HEK293 (cell line): Measurements from ENCODE around the gene GDF2.

Source experiments
- CTCF ChIA-PET: fragments of 350-600 bp; formaldehyde crosslinking; extraction: SDS; loops from one replicate; lab custom pipeline; 2021; ENCODE audit warnings: antibody characterized with exemption; lab: Yijun Ruan, JAX
- POLR2A ChIA-PET: fragments of 300-600 bp; formaldehyde crosslinking; extraction: SDS; loops from one replicate; lab custom pipeline; 2020; ENCODE audit warnings: antibody characterized with exemption, inconsistent platforms; lab: Yijun Ruan, JAX
- H3K27ac ChIP-seq: fragments of 200-500 bp; sonication (Bioruptor generic); 2 replicates; pipeline ENCODE4 v1.5.1; 2014; ENCODE audit warnings: low read depth, low read length, control low read depth, inconsistent platforms; ENCODE audit errors: extremely low read depth
- H3K36me3 ChIP-seq, 2 experiments: fragments of 200-500 bp in 1 of 2; sonication (Bioruptor generic) in 1 of 2; 1 replicate in 1 of 2; 2 replicates in 1 of 2; pipeline ENCODE4 v1.5.1; 2014 to 2017; ENCODE audit warnings: inconsistent platforms in 2 of 2, low read length in 2 of 2; ENCODE audit not compliant: control insufficient read depth in 2 of 2, insufficient read depth in 1 of 2
- H3K4me1 ChIP-seq: fragments of 200-500 bp; sonication (Bioruptor generic); 2 replicates; pipeline ENCODE4 v1.5.1; 2014; ENCODE audit warnings: mild to moderate bottlenecking, low read length, inconsistent platforms; ENCODE audit not compliant: control insufficient read depth, insufficient read depth
- H3K4me3 ChIP-seq: 2 replicates; pipeline ENCODE4 v1.5.1; 2011; ENCODE audit warnings: low read depth, mild to moderate bottlenecking, control low read depth, low read length, moderate library complexity
- H3K9me3 ChIP-seq: fragments of 200-500 bp; sonication (Bioruptor generic); 2 replicates; pipeline ENCODE4 v1.5.1; 2014; ENCODE audit warnings: low read depth, low read length, inconsistent platforms; ENCODE audit not compliant: control insufficient read depth, insufficient read depth
- KLF9 ChIP-seq: fragments of 450-650 bp; formaldehyde crosslinking; IDR thresholded peaks from 2 replicates; pipeline ENCODE4 v1.5.1; 2016; ENCODE audit warnings: missing biosample characterization, missing genetic modification characterization, low read depth
- PRDM10 ChIP-seq: fragments of 450-650 bp; formaldehyde crosslinking; IDR thresholded peaks from 2 replicates; pipeline ENCODE4 v1.5.1; 2016; ENCODE audit warnings: missing biosample characterization, missing genetic modification characterization
- PRDM4 ChIP-seq: fragments of 450-650 bp; formaldehyde crosslinking; IDR thresholded peaks from 2 replicates; pipeline ENCODE4 v1.5.1; 2017; ENCODE audit warnings: missing biosample characterization, missing genetic modification characterization
- RBAK ChIP-seq: fragments of 450-650 bp; formaldehyde crosslinking; IDR thresholded peaks from 2 replicates; pipeline ENCODE4 v1.5.1; 2016; ENCODE audit warnings: missing biosample characterization, missing genetic modification characterization
- SCRT2 ChIP-seq: fragments of 450-650 bp; formaldehyde crosslinking; IDR thresholded peaks from 2 replicates; pipeline ENCODE4 v1.5.1; 2016; ENCODE audit warnings: missing biosample characterization, missing genetic modification characterization
- YY1 ChIP-seq: fragments of 450-650 bp; formaldehyde crosslinking; IDR thresholded peaks from 2 replicates; pipeline ENCODE4 v1.5.1; 2018; ENCODE audit warnings: missing biosample characterization, missing genetic modification characterization
- ZBTB20 ChIP-seq: fragments of 450-650 bp; formaldehyde crosslinking; IDR thresholded peaks from 2 replicates; pipeline ENCODE4 v1.5.1; 2016; ENCODE audit warnings: missing biosample characterization, missing genetic modification characterization
- ZEB2 ChIP-seq: fragments of 450-650 bp; formaldehyde crosslinking; IDR thresholded peaks from 2 replicates; pipeline ENCODE4 v1.5.1; 2016; ENCODE audit warnings: missing biosample characterization, missing genetic modification characterization
- ZNF146 ChIP-seq: fragments of 450-650 bp; formaldehyde crosslinking; IDR thresholded peaks from 2 replicates; pipeline ENCODE4 v1.5.1; 2016; ENCODE audit warnings: missing biosample characterization, missing genetic modification characterization
- ZNF157 ChIP-seq: fragments of 450-650 bp; formaldehyde crosslinking; IDR thresholded peaks from 2 replicates; pipeline ENCODE4 v1.5.1; 2016; ENCODE audit warnings: missing biosample characterization, missing genetic modification characterization
- ZNF19 ChIP-seq: fragments of 450-650 bp; formaldehyde crosslinking; IDR thresholded peaks from 2 replicates; pipeline ENCODE4; 2016; ENCODE audit warnings: missing biosample characterization, missing genetic modification characterization, low read depth
- ZNF473 ChIP-seq: fragments of 450-650 bp; formaldehyde crosslinking; IDR thresholded peaks from 2 replicates; pipeline ENCODE4 v1.5.1; 2017; ENCODE audit warnings: missing biosample characterization, missing genetic modification characterization
- ZNF501 ChIP-seq: fragments of 450-650 bp; formaldehyde crosslinking; IDR thresholded peaks from 2 replicates; pipeline ENCODE4 v1.5.1; 2016; ENCODE audit warnings: missing biosample characterization, missing genetic modification characterization
- ZNF558 ChIP-seq: fragments of 450-650 bp; formaldehyde crosslinking; IDR thresholded peaks from 2 replicates; pipeline ENCODE4 v1.5.1; 2016; ENCODE audit warnings: missing biosample characterization, missing genetic modification characterization
- ZNF623 ChIP-seq: fragments of 450-650 bp; formaldehyde crosslinking; IDR thresholded peaks from 2 replicates; pipeline ENCODE4 v1.5.1; 2016; ENCODE audit warnings: missing biosample characterization, missing genetic modification characterization
- ZNF670 ChIP-seq: fragments of 450-650 bp; formaldehyde crosslinking; IDR thresholded peaks from 2 replicates; pipeline ENCODE4 v1.5.1; 2016; ENCODE audit warnings: missing biosample characterization, missing genetic modification characterization, low read depth
- ZNF701 ChIP-seq: fragments of 450-650 bp; formaldehyde crosslinking; IDR thresholded peaks from 2 replicates; pipeline ENCODE4 v1.5.1; 2016; ENCODE audit warnings: missing biosample characterization, missing genetic modification characterization
- ZSCAN30 ChIP-seq: fragments of 450-650 bp; IDR thresholded peaks from 2 replicates; pipeline ENCODE4 v1.5.1; 2018; ENCODE audit warnings: missing biosample characterization, mild to moderate bottlenecking, missing genetic modification characterization, moderate library complexity
- TF ChIP-seq, protein P1 (sequence below): fragments of 450-650 bp; formaldehyde crosslinking; IDR thresholded peaks from 2 replicates; pipeline ENCODE4 v1.5.1; 2016; ENCODE audit warnings: missing biosample characterization, missing genetic modification characterization
- TF ChIP-seq, protein P2 (sequence below): fragments of 450-650 bp; formaldehyde crosslinking; conservative IDR thresholded peaks from 2 replicates; pipeline ENCODE4 v1.5.1; 2016; ENCODE audit warnings: low read depth, missing biosample characterization, missing genetic modification characterization
- TF ChIP-seq, protein P3 (sequence below): fragments of 450-650 bp; formaldehyde crosslinking; IDR thresholded peaks from 2 replicates; pipeline ENCODE4 v1.5.1; 2016; ENCODE audit warnings: missing biosample characterization, missing genetic modification characterization, low read depth

GDF2 gene

GRCh38 chr10:47320812-47321211, 1.4 kb upstream of the GDF2 start (continued):
- TF ChIP-seq, protein P1, sequence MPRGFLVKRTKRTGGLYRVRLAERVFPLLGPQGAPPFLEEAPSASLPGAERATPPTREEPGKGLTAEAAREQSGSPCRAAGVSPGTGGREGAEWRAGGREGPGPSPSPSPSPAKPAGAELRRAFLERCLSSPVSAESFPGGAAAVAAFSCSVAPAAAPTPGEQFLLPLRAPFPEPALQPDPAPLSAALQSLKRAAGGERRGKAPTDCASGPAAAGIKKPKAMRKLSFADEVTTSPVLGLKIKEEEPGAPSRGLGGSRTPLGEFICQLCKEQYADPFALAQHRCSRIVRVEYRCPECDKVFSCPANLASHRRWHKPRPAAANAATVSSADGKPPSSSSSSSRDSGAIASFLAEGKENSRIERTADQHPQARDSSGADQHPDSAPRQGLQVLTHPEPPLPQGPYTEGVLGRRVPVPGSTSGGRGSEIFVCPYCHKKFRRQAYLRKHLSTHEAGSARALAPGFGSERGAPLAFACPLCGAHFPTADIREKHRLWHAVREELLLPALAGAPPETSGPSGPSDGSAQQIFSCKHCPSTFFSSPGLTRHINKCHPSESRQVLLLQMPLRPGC (tag by site-specific recombination): no peak
- TF ChIP-seq ZNF670 (tag by site-specific recombination): no peak
- no peak for TF ChIP-seq ZEB2
- no peak for TF ChIP-seq SCRT2
- TF ChIP-seq ZNF19 (tag by site-specific recombination): no peak
- TF ChIP-seq YY1: no peak
- no peak for TF ChIP-seq ZBTB20 (tag by site-specific recombination)
- TF ChIP-seq ZNF473 (tag by site-specific recombination): no peak
- TF ChIP-seq, protein P2, sequence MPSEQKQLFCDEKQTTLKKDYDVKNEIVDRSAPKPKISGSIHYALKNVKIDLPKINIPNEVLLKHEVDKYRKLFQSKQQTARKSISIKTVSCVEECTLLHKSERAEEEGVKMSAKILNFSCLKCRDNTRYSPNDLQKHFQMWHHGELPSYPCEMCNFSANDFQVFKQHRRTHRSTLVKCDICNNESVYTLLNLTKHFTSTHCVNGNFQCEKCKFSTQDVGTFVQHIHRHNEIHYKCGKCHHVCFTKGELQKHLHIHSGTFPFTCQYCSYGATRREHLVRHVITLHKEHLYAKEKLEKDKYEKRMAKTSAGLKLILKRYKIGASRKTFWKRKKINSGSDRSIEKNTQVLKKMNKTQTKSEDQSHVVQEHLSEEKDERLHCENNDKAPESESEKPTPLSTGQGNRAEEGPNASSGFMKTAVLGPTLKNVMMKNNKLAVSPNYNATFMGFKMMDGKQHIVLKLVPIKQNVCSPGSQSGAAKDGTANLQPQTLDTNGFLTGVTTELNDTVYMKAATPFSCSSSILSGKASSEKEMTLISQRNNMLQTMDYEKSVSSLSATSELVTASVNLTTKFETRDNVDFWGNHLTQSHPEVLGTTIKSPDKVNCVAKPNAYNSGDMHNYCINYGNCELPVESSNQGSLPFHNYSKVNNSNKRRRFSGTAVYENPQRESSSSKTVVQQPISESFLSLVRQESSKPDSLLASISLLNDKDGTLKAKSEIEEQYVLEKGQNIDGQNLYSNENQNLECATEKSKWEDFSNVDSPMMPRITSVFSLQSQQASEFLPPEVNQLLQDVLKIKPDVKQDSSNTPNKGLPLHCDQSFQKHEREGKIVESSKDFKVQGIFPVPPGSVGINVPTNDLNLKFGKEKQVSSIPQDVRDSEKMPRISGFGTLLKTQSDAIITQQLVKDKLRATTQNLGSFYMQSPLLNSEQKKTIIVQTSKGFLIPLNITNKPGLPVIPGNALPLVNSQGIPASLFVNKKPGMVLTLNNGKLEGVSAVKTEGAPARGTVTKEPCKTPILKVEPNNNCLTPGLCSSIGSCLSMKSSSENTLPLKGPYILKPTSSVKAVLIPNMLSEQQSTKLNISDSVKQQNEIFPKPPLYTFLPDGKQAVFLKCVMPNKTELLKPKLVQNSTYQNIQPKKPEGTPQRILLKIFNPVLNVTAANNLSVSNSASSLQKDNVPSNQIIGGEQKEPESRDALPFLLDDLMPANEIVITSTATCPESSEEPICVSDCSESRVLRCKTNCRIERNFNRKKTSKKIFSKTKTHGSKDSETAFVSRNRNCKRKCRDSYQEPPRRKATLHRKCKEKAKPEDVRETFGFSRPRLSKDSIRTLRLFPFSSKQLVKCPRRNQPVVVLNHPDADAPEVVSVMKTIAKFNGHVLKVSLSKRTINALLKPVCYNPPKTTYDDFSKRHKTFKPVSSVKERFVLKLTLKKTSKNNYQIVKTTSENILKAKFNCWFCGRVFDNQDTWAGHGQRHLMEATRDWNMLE (tag by site-specific recombination): no peak
- no peak for TF ChIP-seq ZNF146 (tag by site-specific recombination)
- TF ChIP-seq ZNF558 (tag by site-specific recombination): no peak
- TF ChIP-seq ZNF501 (tag by site-specific recombination): no peak
- TF ChIP-seq ZSCAN30 (tag by site-specific recombination): no peak
- TF ChIP-seq, all 188 proteins: peak for 0

GRCh38 chr10:47321521-47322195, 596 bp upstream of the GDF2 start:
- ChIA-PET POLR2A (no interaction called here), CTCF (interaction anchor here (1.6 kb wide), 1 partner anchor 10 kb away, joined by 7 read pairs; no protein-coding TSS in a partner anchor)
- H3K27ac ChIP-seq: no peak overlapping the region
- H3K36me3 ChIP-seq: no peaks in the 10 kb centered on the region
- H3K4me1 ChIP-seq: no peaks in the 10 kb centered on the region
- no peaks in the 10 kb centered on the region for H3K9me3 ChIP-seq
- no peak overlapping the region for H3K4me3 ChIP-seq
- TF ChIP-seq ZNF501 (tag by site-specific recombination) (no peak), KLF9 (tag by site-specific recombination) (no peak), RBAK (tag by site-specific recombination) (no peak), PRDM10 (tag by site-specific recombination) (no peak), ZNF623 (no peak), PRDM4 (tag by site-specific recombination) (no peak), ZNF701 (tag by site-specific recombination) (no peak), ZNF157 (tag by site-specific recombination) (no peak)
- TF ChIP-seq, protein P3, sequence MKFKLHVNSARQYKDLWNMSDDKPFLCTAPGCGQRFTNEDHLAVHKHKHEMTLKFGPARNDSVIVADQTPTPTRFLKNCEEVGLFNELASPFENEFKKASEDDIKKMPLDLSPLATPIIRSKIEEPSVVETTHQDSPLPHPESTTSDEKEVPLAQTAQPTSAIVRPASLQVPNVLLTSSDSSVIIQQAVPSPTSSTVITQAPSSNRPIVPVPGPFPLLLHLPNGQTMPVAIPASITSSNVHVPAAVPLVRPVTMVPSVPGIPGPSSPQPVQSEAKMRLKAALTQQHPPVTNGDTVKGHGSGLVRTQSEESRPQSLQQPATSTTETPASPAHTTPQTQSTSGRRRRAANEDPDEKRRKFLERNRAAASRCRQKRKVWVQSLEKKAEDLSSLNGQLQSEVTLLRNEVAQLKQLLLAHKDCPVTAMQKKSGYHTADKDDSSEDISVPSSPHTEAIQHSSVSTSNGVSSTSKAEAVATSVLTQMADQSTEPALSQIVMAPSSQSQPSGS (tag by site-specific recombination): no peak
